ENCODE measurements around the gene RFPL4AL1. TPM values are rescaled to one million over a fixed set of nuclear protein-coding genes. Genes with fewer than 3 reads are reported as not detected.

The RFPL4AL1 gene
- total RNA-seq, 1 experiment from 2014 or later: not detected

Other genes starting within 250 kb of the RFPL4AL1 start
- gene SBK2, start 232.0 kb upstream of the RFPL4AL1 start, total RNA-seq (2014; rRNA removed): 0.71 and 1.5 TPM in 2 replicates
- gene SBK3, start 223.6 kb upstream of the RFPL4AL1 start, total RNA-seq (2014; rRNA removed): 0.17 and 0.26 TPM in 2 replicates
- gene ZNF579, start 188.3 kb upstream of the RFPL4AL1 start, total RNA-seq (2014; rRNA removed): 7.3 and 7.7 TPM in 2 replicates
- gene FIZ1, start 169.6 kb upstream of the RFPL4AL1 start, total RNA-seq (2014; rRNA removed): 4.7 and 7.4 TPM in 2 replicates
- 13.4 and 14.0 TPM in 2 replicates for gene ZNF524, start 168.8 kb upstream of the RFPL4AL1 start, total RNA-seq (2014; rRNA removed)
- 2.2 and 3.0 TPM in 2 replicates for gene ZNF865, start 163.5 kb upstream of the RFPL4AL1 start, total RNA-seq (2014; rRNA removed)
- 3.3 and 5.5 TPM in 2 replicates for gene ZNF784, start 144.6 kb upstream of the RFPL4AL1 start, total RNA-seq (2014; rRNA removed)
- gene ZNF580, start 128.1 kb upstream of the RFPL4AL1 start, total RNA-seq (2014; rRNA removed): 8.7 and 15.3 TPM in 2 replicates
- 11.4 and 15.4 TPM in 2 replicates for gene ZNF581, start 125.5 kb upstream of the RFPL4AL1 start, total RNA-seq (2014; rRNA removed)
- gene CCDC106, start 120.9 kb upstream of the RFPL4AL1 start, total RNA-seq (2014; rRNA removed): 14.2 and 15.3 TPM in 2 replicates
- gene U2AF2, start 114.1 kb upstream of the RFPL4AL1 start, total RNA-seq (2014; rRNA removed): 168 and 174 TPM in 2 replicates
- 126 and 145 TPM in 2 replicates for gene EPN1, start 93.9 kb upstream of the RFPL4AL1 start, total RNA-seq (2014; rRNA removed)
- gene NLRP9, start 30.7 kb upstream of the RFPL4AL1 start, total RNA-seq (2014; rRNA removed): not detected in 2 replicates
- gene RFPL4A, start 10.0 kb upstream of the RFPL4AL1 start, total RNA-seq (2014; rRNA removed): not detected in 2 replicates
- gene NLRP11, start 62.9 kb downstream of the RFPL4AL1 start, total RNA-seq (2014; rRNA removed): 0.11 TPM in 1 of 2 replicates, not detected in the other
- not detected in 2 replicates for gene NLRP4, start 67.4 kb downstream of the RFPL4AL1 start, total RNA-seq (2014; rRNA removed)
- not detected in 2 replicates for gene NLRP13, start 163.2 kb downstream of the RFPL4AL1 start, total RNA-seq (2014; rRNA removed)
- not detected in 2 replicates for gene NLRP8, start 178.7 kb downstream of the RFPL4AL1 start, total RNA-seq (2014; rRNA removed)
- gene NLRP5, start 217.7 kb downstream of the RFPL4AL1 start, total RNA-seq (2014; rRNA removed): not detected in 2 replicates

All from LHCN-M2 (cell line).